ENCODE results near the gene TAP1.
"Not testable (repeated sequence)": the region's sequence is repeated elsewhere in the genome, so short reads cannot be mapped to it uniquely, and the experiment has no call there.

TAP1 gene

GRCh38 chr6:32838114-32838958 is 15.2 kb downstream of the TAP1 start, which contains the start of gene TAP2:
Gene TAP2 (minus strand): TSS chr6:32838739. CDS start chr6:32838233, 506 bp downstream.
- DNase-seq = peak; percentile 90

DNA sequence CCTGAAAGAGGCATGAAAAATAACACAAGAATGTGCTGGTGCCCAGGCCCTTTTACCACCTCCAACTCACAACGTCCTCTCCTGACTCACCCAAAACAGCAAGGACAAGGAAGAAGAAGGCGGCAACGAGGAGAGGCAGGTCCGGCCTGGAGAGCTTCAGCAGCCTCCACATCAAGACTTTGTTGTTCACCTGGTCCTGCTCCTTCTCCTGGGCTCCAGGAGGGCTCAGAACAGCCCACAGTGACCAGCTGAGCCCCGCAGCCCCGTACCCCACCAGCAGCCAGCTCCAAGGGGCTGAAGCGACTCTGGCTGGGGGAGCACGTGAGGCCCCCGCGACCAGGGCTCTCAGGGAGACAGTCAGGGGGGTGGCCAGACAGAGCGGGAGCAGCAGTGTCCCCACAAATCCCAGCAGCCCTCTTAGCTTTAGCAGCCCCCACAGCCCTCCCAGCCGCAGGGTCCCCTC is 15.8 kb downstream of the TAP1 start:
- no peak for DNase-seq

- no peak for DNase-seq
These were observed 16.6 kb downstream of the TAP1 start for GRCh38 chr6:32836873-32837272.

- DNase-seq = no peak
These were observed 18.2 kb downstream of the TAP1 start for GRCh38 chr6:32835167-32835893.

- DNase-seq = no peak
These were observed 19.8 kb downstream of the TAP1 start for GRCh38 chr6:32833664-32834063.

GRCh38 chr6:32832535-32832934 is 21.0 kb downstream of the TAP1 start:
- no peak for DNase-seq

DNA sequence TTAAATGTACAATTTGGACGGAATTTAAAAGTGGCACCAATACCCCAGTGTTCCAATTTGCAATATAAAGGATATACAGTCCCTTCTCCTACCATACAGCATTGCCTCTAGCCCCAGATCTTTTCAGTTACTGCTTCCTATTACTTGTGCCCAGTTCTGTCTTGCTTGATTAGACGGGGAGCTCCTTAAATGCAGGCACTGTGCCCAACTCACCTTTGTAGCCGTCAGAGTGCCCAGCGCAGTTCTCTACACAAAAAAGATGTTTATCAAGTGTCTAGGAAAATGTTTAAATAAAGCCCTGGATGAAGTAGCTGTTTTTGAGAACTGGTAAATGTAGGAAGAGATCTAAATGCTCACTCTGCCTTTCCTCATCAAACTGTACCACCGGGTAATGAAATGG is 22.6 kb downstream of the TAP1 start:
- DNase-seq = no peak

DNA sequence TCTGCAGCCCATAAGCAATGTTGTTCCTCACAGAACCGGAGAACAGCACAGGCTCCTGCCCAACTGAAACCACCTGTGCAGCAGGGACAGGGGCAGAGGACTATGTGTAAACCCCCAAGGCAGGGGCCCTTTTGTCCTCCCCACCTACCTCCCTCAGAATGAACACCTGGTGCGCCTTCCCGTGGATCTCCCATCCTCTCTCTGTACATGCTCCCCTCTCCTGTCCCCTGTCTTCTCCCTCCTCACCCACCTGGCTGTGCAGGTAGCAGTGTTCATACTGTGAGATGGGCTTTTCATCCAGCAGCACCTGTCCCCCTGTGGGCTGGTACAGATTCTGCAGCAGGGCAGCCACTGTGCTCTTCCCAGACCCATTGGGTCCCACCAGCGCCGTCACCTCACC is 23.5 kb downstream of the TAP1 start:
- DNase-seq = no peak

GRCh38 chr6:32829495-32829894 is 24.0 kb downstream of the TAP1 start:
- no peak for DNase-seq

- no peak for DNase-seq
These were observed 26.5 kb downstream of the TAP1 start for GRCh38 chr6:32827025-32827424.

- DNase-seq = peak; percentile 44
These were observed 27.5 kb downstream of the TAP1 start for GRCh38 chr6:32825966-32826365.

DNA sequence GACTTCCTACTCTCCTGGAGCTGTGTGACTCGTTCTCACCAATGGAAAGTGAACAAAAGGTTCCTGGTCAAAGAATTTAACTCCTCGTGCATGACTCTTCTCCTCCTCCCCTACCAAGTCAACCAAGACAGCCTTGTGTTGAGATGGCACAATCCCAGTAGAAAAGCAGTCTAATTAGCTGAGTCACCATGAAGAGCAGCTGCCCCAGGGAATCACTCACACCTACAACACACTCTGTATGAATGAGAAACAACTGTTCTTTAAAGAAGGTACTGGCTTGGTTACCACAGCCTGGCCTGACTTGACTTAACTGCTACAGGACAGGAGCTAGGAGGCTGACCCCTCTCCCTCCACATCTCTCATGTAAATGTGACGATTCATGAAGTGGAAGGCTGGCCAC is 33.8 kb downstream of the TAP1 start:
- peak; percentile 62 for DNase-seq

GRCh38 chr6:32818867-32819266 is 34.6 kb downstream of the TAP1 start:
- no peak for DNase-seq

GRCh38 chr6:32816746-32817204 is 36.7 kb downstream of the TAP1 start, which contains the start of gene HLA-DOB:
Gene HLA-DOB (minus strand): TSS chr6:32817002. CDS start chr6:32816951, 51 bp downstream.
- no peak for DNase-seq

- DNase-seq = no peak
These were observed 37.5 kb downstream of the TAP1 start for GRCh38 chr6:32815996-32816395.

DNA sequence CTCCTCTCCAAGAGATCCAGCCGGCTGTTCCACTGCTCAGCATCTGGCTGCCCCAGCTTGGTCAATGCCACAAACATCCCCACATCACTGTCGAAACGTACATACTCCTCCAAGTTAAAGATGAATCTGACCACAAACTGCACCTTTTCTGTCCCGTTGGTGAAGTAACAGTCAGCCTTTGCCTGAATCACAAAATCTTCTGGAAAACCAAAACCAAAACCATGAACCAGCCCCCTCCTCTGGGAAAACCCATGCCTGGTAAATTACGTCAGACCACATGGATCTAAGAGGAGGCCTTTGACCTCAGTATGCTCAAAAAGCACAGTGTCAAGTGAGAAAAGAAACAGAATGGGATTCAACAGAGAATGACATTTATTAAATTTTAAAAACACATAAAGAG is 38.4 kb downstream of the TAP1 start:
- peak; percentile 22 for DNase-seq

- DNase-seq = no peak
These were observed 39.4 kb downstream of the TAP1 start for GRCh38 chr6:32814145-32814544.

DNA sequence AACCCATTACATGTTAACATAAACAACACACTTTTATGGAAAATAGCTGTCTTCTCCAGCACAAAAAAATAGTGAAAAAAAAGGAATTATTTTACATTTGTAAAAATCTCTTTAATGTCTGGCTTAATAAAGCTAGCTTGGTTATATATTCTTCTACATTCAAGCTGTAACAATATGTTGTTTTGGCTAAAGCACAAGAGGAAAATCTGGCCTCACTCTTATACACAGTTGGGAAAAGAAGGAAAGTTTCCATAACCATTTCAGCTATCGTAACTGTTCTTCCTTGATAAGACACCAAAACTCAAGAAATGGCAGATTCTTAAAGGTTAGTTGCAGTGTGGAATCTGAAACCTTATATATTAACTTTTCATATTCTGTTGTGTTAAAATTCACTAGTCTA is 44.3 kb downstream of the TAP1 start:
- DNase-seq = no peak

- no peak for DNase-seq
These were observed 46.4 kb downstream of the TAP1 start for GRCh38 chr6:32807020-32807580.

- DNase-seq = not testable (repeated sequence)
These were observed 48.1 kb downstream of the TAP1 start for GRCh38 chr6:32805404-32805803.

DNA sequence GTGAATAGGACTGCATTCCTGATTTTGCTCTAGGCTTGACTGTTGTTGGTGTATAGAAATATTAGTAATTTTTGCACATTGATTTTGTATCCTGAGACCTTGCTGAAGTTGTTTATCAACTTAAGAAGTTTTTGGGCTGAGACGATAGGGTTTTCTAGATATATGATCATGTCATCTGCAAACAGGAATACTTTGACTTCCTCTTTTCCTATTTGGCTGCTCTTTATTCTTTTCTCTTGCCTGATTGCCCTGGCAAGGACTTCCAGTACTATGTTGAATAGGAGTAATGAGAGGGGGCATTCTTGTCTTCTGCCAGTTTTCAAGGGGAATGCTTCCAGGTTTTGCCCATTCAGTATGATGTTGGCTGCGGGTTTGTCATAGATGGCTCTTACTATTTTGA is 50.1 kb downstream of the TAP1 start:
- no peak for DNase-seq

DNA sequence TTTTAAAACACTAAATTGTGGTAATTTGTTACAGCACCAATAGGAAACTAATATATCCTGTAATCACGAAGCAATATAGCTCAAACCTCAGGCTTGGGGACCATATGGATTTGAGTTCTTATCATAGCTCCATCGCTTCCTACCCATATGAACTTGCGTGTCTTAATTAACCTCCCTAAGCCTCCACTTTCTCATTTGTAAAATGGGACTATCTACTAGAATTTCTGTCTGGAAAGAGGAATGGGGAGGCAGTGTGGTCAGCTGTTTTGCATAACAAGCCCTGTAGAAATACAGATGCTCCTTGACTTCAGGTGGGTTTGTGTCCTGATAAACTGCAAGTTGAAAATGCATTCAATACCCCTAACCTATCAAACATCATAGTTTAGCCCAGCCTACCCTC is 53.8 kb downstream of the TAP1 start:
- no peak for DNase-seq

DNA sequence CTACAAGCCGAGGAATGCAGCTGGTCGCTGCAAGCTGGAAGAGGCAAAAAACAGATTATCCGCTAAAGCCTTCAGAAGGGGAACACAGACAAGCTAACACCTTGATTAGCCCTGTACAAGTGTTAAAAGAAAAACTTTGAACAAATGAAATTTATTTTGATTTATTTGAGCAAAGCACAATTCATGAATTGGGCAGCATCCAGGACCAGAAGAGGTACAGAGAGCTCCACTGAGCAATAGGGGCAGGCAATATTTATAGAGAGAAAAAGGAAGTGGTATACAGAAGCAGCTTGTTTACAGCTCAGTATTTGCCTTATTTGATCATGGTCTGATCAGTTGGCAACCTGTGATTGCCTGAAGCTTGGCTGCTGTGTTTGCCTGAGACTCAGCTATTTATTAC is 54.3 kb downstream of the TAP1 start:
- DNase-seq = no peak

All from fibroblast of skin of back (primary cell).